Right lobe of liver (tissue), 4 donors: ENCODE measurements around the gene PM20D2.

Source experiments
- POLR2A ChIP-seq: fragments of 450-650 bp; IDR thresholded peaks from one replicate; pipeline ENCODE4 v1.6.1; 2017; ENCODE audit warnings: antibody characterized with exemption, mild to moderate bottlenecking
- TF ChIP-seq, protein P1 (sequence below), 4 donors: fragments of 200-600 bp in 3 of 4; fragments of 450-650 bp in 1 of 4; IDR thresholded peaks; one replicate each; pipeline versions ENCODE4 v1.5.1 to v1.8.0; 2016 to 2022; ENCODE audit warnings: antibody characterized with exemption in 4 of 4, mild to moderate bottlenecking in 2 of 4
- donor health status: DM: no; HTN: no; CAD: no.
- donor health status: DM: no; HTN: no; CAD: no.
- donor health status: DM: no; HTN: yes; CAD: no.

- TF ChIP-seq, protein P1, sequence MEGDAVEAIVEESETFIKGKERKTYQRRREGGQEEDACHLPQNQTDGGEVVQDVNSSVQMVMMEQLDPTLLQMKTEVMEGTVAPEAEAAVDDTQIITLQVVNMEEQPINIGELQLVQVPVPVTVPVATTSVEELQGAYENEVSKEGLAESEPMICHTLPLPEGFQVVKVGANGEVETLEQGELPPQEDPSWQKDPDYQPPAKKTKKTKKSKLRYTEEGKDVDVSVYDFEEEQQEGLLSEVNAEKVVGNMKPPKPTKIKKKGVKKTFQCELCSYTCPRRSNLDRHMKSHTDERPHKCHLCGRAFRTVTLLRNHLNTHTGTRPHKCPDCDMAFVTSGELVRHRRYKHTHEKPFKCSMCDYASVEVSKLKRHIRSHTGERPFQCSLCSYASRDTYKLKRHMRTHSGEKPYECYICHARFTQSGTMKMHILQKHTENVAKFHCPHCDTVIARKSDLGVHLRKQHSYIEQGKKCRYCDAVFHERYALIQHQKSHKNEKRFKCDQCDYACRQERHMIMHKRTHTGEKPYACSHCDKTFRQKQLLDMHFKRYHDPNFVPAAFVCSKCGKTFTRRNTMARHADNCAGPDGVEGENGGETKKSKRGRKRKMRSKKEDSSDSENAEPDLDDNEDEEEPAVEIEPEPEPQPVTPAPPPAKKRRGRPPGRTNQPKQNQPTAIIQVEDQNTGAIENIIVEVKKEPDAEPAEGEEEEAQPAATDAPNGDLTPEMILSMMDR (IDR thresholded peaks at IDR 0.05), result no peak
- TF ChIP-seq POLR2A, result no peak
These were observed 13.8 kb upstream of the PM20D2 start for GRCh38 chr6:89132057-89132456.
